ENCODE measurements around the gene ANKAR.

DNA sequence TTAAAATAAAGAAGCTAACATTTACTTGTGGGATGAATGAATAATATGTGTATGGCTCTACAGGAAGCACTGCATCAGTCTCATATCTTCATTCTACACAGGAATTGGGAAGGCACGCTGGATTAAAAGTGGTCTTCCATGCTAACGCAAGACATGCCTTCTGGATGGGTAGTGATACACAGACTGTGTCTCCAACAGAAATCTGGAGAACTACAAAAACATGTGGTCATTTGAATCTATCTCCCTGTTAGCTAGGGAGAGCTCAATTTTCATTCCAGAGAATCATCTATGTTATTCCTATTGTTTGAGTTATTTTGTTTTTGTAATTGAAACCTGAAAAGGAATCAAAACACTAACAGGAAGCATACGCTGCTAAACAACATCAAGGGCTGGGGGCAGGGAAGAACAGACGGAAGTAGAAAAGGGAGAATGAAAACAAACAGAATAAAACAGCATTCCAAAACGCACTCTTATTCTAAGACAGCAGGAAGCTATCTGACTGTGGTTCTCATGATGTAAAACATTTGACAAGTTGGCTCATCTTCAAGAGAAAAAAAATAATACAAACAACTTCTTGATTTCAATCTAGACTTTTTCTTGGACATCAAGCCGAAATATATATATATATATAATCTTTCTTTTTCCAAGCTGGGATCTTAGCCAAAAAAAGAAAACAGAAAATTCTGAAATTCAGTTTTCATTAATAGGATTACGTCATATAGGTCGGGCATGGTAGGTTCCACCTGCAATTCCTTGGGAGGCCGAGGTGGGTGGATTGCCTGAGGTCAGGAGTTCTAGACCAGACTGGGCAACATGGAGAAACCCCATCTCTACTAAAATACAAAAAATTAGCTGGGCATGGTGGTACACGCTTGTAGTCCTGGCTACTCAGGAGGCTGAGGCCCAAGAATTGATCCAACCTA lies 44.7 kb upstream of the ANKAR start:
- TF ChIP-seq, protein P1, sequence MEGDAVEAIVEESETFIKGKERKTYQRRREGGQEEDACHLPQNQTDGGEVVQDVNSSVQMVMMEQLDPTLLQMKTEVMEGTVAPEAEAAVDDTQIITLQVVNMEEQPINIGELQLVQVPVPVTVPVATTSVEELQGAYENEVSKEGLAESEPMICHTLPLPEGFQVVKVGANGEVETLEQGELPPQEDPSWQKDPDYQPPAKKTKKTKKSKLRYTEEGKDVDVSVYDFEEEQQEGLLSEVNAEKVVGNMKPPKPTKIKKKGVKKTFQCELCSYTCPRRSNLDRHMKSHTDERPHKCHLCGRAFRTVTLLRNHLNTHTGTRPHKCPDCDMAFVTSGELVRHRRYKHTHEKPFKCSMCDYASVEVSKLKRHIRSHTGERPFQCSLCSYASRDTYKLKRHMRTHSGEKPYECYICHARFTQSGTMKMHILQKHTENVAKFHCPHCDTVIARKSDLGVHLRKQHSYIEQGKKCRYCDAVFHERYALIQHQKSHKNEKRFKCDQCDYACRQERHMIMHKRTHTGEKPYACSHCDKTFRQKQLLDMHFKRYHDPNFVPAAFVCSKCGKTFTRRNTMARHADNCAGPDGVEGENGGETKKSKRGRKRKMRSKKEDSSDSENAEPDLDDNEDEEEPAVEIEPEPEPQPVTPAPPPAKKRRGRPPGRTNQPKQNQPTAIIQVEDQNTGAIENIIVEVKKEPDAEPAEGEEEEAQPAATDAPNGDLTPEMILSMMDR (IDR thresholded peaks at IDR 0.05) = no peak
- no peak for TF ChIP-seq POLR2A (IDR thresholded peaks at IDR 0.05)

Measured in testis (tissue), 2 donors.